ENCODE data around the gene SHROOM3.

Gene SHROOM3

GRCh38 chr4:76545226-76545884 is 110.3 kb downstream of the SHROOM3 start:
- no peak for DNase-seq

GRCh38 chr4:76546327-76546726 is 111.3 kb downstream of the SHROOM3 start:
- DNase-seq: no peak

DNA sequence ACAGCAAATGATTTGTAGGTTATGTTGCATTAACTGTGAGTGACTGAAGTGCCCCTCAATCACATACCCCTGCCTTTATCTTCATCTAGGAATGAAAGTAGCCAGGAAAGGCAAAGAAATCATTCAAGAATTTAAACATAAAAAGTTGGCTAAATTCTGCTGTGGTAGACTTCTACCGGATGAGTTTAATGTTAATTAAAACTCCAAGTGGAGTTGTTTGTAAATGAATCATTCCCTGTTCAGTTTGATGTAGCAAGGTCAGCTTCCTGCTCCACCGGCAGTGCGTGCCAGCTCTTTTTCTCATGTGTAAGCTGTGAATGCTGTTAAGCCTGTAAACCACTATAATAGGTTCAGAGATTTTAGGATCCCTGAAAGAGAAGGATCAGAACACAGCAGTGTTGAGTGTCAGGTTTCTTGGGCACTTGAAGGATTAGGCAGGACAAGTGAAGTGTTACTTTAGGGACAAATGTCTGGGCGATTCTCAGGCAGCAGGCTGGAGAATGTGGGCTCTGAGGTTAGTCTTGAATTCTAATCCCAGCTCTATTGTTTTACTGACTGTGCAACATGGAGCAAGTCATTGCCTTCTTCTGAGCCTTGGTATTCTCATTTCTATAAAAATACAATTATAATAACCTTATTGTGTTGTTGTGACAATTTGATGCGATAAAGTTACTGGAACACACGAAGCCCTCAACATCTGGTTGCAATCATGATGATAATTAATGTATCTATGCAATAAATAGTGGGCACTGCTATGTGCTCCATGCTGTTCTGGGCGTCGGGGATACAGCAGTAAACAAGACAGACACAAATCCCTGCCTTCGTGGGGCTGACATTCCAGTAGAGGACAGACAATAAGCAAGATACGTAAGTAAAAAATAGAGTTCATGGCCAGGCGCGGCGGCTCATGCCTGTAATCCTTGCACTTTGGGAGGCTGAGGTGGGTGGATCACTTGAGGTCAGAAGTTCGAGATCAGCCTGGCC is 112.0 kb downstream of the SHROOM3 start:
- no peak for DNase-seq

GRCh38 chr4:76548704-76549103 is 113.7 kb downstream of the SHROOM3 start:
- DNase-seq: no peak

GRCh38 chr4:76549765-76550164 is 114.7 kb downstream of the SHROOM3 start:
- DNase-seq: no peak

GRCh38 chr4:76550966-76551780 is 116.1 kb downstream of the SHROOM3 start:
- DNase-seq: no peak

DNA sequence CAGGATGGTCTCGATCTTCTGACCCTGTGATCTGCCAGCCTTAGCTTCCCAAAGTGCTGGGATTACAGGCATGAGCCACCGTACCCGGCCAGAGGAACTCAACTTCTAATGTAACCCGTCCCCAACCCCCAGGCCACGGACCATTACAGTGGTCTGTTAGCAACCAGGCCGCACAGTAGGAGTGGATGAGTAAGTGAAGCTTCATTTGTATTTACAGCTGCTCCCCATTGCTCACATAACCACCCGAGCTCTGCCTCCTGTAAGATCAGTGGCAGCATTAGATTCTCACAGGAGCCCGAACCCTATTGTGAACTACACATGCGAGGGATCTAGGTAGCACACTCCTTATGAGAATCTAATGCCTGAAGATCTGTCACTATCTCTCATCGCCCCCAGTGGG is 119.6 kb downstream of the SHROOM3 start:
- no peak for DNase-seq

GRCh38 chr4:76556452-76556851 is 121.4 kb downstream of the SHROOM3 start:
- no peak for DNase-seq

DNA sequence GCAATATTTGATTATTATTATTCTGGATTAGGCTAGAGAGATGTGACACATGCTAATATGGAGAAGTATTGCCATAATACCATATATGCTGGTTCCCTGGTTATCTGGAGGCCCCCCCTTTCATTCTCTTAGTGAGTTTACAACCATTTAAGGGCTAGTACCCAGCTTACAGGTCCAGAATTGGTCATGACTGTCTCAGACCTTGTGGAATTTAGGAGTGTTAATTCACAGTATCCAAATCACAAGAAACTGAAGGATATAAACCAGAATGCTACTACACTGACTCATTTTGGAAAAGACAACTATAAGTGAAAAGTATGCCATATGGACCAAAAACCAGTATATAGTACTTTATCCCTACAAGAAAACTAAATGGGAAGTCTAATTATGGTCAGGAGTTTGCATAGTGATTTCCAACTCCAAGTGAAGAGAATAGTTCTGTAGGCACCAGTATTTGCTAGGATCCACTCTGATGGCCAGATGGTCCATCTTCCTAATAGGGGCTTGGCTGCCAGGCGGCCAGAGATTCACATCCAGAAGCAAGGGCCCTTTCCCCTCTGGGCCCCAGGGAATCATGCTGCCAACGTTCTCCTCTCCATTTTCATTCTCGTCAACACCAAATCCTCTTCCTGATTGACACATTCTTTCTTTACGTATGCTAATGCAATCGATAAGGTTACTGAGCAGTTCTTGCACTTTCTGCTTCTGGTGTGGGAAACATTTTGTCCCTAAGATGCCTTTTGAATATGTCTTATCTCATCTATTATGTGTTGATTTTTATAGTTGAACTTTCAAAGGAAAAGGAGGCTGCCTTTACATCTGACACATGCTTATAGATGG is 123.6 kb downstream of the SHROOM3 start:
- DNase-seq: no peak

GRCh38 chr4:76559236-76560071 is 124.4 kb downstream of the SHROOM3 start:
- DNase-seq: no peak

- no peak for DNase-seq
Observed at GRCh38 chr4:76562161-76562560, 127.1 kb downstream of the SHROOM3 start.

- no peak for DNase-seq
Observed at GRCh38 chr4:76562836-76563453, 127.9 kb downstream of the SHROOM3 start.

DNA sequence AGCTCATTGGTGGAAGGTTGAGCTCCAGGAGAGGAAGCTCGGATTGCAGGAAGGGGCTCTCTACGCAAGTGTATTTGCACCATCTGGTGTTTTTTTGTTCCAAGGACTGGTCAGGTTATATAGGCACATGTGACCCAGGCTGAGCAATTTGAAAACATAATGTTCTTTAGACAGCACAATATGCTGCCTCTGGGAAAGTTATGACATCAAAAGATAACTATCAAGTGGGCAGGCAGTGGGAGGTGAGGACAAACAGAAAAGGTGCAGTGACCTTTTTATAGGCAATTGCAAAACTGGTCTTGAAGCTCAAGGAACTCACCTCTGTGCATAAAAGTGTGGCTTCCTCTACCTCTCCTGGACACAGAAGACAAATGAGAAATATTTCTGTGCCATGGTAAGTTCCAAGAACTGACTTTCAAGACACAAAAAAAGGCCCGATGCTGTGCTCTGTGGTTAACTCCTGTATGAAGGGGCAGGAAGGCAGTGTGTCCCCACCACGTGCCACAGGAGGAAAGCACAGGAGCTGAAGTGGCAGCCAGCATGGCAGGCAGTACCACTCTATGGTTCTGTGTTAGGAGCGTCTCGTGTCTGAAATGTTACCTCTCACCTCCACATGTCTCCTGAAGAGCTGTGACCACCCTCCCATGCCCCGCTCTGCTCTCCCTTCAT is 128.6 kb downstream of the SHROOM3 start:
- DNase-seq: no peak

GRCh38 chr4:76564123-76564915 is 129.3 kb downstream of the SHROOM3 start:
- DNase-seq: no peak

- DNase-seq: no peak
Observed at GRCh38 chr4:76568262-76568661, 133.2 kb downstream of the SHROOM3 start.

DNA sequence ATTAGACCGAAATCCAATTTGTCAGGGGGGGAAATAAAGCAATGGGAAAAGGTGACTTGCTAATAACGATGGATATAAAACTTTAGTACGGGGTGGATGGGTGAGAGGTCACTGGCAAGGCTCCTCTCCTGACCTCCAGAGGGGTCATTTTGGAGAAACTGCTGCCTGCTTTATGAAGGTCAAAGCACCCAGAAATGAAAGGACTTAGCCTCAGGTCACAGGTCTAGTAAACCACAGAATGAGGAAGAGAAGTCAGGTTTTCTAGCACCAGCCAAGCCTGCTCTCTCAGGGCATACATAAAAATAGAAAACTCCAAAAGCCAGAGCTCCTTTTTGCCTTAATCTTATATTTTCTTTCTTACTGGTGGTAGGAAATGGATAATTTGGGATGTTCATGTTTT is 134.2 kb downstream of the SHROOM3 start:
- no peak for DNase-seq

DNA sequence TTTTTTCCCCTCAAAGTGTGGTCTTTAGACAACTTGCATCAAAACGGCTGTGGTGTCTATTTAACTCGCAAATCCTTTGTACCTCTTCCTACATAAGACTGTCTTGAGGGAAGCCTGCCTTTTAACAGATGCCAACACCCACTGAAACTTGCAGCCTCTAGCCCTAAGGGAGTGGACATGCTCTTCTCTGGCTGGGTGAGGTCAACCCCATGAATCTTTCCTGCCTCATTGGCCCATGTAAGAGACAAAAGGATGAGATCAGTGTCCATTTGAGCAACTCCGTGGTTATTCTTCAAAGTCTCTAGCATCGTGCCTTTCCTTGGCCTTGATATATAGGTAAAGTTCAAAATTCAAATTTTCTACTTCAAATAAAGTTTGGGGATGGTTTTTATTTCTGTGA is 134.7 kb downstream of the SHROOM3 start:
- DNase-seq: no peak

DNA sequence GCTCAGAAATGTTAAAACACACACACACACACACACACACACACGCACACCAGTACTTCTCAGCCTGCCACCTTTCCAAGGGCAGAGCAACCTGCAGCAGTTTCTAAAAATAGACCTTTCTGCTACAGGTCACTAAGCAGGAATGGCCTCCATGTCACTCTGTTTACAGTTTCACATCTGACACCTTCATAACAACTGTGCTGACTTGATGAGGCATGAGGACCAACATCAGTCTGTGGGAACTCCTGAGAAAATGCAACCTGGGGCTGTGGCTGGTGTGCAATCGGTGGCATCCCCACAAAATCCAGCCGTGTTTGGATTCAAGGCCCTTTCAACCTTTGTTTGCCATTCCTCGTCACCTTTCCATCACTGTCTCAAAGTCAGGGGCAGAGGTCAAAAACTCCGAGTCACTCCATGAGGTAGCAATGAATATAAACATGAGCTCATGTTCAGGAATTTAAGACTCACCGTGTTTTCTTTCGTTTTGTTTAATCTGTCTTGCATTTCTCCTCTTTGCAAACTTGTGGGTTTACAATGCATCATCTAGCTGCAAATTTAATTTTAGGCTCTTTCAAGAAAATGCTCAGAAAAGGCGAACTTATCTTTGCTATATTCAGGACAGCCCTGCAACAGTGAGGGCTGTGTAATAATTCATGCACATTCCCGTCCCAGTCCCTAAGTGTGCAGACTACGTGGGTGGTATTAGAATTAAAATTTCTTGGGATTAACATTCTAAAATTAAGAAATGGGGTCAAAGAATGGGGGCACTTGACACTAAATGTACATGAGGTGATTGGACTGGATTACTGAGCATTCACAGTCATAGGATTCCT is 135.3 kb downstream of the SHROOM3 start:
- no peak for DNase-seq

DNA sequence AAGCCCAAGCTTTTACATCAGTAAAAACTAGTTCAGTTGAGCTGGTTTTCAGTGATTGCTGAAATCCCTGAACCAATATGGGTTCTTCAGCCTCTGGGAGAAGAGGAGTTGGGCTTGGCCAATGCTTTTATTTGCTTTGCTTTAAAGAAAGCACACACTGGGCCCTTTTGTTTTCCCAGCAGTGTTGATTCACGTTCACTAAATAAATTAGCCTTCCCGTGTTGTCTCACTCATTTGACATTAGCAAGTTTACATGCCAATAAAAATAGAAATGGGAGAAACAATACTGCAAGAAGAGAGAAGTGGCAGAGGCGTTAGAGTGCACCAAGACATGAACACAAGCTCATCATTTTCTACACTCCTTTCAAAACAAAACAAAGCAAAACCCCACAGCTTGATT is 136.2 kb downstream of the SHROOM3 start:
- DNase-seq: peak; percentile 3
